HL-60/S4 treated with retinoic acid at 250 ng/mL for 4 days and 3 days (cell line): ENCODE results near the gene P2RX6.

Experiments used
- in situ Hi-C: fragments of 300-500 bp; cut with MboI; formaldehyde crosslinking; loops from 2 replicates; pipeline ENCODE4 v1.7.0; 2022; ENCODE audit warnings: low sequenced_read_pairs

Gene P2RX6

DNA sequence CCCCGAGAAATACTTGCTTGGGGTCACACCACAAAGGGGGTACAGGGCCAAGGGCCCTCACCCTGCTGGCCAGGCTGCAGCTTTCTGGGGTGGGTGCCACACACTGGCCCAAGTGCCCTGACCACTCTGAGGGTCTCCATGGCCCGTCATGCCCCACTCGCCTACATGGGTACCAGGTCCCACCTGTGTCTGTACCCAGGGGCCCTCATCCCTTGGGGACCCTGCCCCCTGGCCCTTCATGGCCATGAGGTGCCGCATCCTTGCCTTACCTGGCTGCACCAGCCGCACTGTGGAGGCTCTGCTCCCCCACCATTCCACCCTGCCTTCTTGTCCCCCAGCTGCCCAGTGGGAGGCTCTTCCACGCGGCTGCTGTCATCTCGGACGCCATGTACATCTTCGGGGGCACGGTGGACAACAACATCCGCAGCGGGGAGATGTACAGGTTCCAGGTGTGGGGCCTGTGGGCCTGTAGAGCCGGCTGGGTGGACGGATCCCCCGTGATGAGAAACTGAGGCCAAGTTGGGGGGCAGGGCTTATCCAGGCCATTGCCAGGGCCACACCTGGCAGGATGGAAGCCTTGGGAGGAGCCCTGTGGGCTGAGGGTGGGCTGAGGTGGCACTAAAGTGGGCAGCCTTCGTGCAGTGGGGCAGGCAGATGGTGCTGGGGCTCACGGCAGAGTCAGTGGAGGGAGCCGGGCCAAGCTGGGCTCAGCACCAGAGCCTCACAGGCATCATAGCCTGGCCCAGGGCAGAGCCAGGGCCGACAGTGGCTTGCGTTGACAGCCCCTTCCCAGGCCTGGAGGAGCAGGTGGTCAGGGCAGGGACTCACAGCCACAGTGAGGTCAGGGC is 22.3 kb upstream of the P2RX6 start:
- in situ Hi-C loops = loop anchor here (25.0 kb wide), 1 partner anchor 645 kb away; the partner anchor contains the start of genes CCDC116, SDF2L1 and YDJC

GRCh38 chr22:20993304-20994127 is 21.4 kb upstream of the P2RX6 start:
- in situ Hi-C loops = loop anchor here (25.0 kb wide), 1 partner anchor 644 kb away; the partner anchor contains the start of genes CCDC116, SDF2L1 and YDJC

DNA sequence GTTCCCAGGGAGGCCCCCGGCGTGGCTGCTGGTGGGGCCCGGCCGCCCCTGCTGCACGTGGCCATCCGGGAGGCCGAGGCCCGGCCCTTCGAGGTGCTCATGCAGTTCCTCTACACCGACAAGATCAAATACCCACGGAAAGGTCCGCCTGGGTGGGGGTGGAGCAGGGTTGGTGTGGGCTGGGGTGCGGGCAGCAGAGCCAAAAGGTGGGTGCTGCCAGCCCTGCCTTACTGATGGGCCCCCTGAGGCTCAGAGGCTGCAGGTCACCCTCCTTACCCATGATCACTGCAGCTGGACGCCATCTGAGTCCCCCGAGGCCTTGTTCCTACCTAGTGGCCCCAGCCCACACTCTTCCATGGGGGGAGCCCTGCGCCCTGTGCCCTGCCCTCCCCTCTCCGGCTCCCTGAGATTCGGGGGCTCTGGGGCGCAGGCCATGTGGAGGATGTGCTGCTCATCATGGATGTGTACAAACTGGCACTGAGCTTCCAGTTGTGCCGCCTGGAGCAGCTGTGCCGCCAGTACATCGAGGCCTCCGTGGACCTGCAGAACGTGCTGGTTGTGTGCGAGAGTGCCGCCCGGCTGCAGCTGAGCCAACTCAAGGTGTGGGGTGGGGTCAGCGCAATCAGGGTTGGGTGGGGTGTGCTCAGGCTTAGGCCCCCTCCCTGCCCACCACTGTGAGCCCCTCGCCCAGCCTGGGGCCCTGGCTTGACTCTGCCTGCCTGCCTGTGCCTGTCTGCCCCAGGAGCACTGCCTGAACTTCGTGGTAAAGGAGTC is 20.6 kb upstream of the P2RX6 start:
- in situ Hi-C loops = loop anchor here (25.0 kb wide), 1 partner anchor 643 kb away; the partner anchor contains the start of genes CCDC116, SDF2L1 and YDJC

- in situ Hi-C loops = loop anchor here (25.0 kb wide), 1 partner anchor 642 kb away; the partner anchor contains the start of genes CCDC116, SDF2L1 and YDJC
These were observed 20.1 kb upstream of the P2RX6 start for GRCh38 chr22:20994902-20995241.

GRCh38 chr22:20995329-20996030 is 19.5 kb upstream of the P2RX6 start:
- in situ Hi-C loops = loop anchor here (25.0 kb wide), 1 partner anchor 642 kb away; the partner anchor contains the start of genes CCDC116, SDF2L1 and YDJC

DNA sequence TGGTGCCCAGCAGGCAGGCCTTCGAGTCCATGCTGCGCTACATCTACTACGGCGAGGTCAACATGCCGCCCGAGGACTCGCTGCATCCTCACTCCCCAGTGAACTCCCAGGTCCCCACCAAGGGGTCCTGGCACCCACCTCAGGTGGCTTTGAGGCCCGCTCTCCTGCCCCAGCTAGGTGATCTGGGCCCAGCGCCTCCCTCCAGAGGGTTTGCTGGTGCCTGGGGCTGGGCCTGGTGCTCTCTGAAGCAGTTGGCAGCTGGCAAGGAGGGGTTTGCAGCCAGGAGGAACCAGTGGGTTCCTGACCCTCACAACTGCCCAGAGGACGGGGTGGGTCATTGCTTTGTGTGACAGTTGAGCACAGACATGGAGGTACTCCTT is 18.9 kb upstream of the P2RX6 start:
- in situ Hi-C loops = loop anchor here (25.0 kb wide), 1 partner anchor 641 kb away; the partner anchor contains the start of genes CCDC116, SDF2L1 and YDJC

DNA sequence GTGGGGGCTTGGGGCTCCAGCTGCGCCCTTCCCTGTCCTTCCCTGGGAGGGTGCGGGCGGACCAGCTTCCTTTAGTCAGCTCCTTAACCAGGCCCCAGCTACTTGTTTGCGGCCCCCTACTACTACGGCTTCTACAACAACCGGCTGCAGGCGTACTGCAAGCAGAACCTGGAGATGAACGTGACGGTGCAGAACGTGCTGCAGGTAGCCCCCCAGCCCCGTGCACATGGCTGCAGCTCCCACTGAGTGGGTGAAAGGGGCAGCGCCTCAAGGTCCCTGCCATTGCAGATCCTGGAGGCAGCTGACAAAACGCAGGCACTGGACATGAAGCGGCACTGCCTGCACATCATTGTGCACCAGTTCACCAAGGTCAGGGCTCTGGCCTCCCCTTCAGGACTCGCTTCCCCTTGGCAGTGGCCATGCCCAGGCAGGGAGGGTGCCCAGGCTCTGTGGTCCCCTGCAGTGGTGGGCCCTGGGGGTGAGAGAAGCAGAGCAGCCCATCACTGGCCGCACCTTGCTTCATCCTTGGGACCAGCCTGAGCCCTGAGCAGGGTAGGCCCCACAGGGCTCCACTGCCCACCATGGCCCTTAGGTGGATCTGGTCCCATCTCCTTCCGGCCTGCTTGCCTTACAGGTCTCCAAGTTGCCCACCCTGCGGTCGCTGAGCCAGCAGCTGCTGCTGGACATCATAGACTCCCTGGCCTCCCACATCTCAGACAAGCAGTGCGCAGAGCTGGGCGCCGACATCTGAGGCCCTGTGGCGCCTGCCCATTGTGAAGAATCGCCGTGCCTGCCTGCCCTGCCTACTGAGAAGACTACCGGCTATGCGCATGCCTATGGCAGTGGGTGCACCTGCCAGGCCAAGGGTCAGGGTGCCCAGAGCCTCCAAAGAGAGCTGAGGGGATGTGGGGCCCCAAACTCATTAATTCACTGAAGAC is 18.1 kb upstream of the P2RX6 start:
- in situ Hi-C loops = loop anchor here (25.0 kb wide), 1 partner anchor 640 kb away; the partner anchor contains the start of genes CCDC116, SDF2L1 and YDJC

- in situ Hi-C loops = loop anchor here (25.0 kb wide), 1 partner anchor 640 kb away; the partner anchor contains the start of genes CCDC116, SDF2L1 and YDJC
These were observed 17.3 kb upstream of the P2RX6 start for GRCh38 chr22:20997536-20998257.

GRCh38 chr22:20998411-20999336 is 16.3 kb upstream of the P2RX6 start:
- in situ Hi-C loops = loop anchor here (25.0 kb wide), 1 partner anchor 639 kb away; the partner anchor contains the start of genes CCDC116, SDF2L1 and YDJC

DNA sequence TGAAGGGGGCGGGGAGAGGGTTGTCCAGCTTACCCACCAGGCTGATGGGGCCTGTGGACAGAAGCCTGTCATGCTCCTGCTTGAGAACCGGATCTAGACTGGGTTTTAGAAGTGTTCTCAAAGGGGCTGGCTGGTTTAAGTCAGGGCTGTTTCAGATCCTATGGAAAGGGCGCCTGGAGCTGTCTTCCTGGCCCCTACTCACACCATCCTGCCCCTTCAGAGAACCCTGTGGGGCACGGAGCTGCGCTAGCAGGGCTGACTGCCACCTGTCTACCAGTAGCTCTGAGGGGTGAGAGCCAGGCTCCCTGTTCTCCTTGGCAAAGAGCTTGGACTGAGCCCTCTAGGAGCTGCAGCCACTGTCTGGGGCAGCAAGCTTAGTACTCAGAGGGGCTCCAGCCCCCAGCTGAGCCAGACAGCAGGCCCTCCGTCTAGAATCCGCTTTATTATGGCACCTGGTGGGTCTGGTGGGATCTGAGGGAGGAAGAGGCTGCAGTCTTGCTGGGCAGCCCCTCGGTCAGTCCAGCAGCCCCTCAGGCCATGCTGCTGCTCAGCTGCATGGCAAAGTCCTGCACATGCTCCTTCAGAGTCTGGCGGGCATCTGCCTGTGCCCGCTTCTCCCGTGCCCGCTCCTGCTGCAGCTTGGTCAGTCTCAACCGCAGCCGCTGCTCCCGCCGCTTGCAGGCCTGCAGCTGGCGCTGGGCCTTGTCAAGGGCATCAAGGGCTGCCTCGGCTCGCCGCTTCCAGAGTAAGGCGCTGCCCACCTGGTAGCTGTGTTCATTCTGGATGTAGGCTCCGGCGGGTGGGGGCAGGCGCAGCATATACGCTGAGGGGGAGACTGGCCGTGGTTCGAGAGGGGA is 15.4 kb upstream of the P2RX6 start:
- in situ Hi-C loops = loop anchor here (10.0 to 25.0 kb wide), 2 partner anchors 55 to 638 kb away; partner anchors contain the start of genes CCDC116, SDF2L1 and YDJC

DNA sequence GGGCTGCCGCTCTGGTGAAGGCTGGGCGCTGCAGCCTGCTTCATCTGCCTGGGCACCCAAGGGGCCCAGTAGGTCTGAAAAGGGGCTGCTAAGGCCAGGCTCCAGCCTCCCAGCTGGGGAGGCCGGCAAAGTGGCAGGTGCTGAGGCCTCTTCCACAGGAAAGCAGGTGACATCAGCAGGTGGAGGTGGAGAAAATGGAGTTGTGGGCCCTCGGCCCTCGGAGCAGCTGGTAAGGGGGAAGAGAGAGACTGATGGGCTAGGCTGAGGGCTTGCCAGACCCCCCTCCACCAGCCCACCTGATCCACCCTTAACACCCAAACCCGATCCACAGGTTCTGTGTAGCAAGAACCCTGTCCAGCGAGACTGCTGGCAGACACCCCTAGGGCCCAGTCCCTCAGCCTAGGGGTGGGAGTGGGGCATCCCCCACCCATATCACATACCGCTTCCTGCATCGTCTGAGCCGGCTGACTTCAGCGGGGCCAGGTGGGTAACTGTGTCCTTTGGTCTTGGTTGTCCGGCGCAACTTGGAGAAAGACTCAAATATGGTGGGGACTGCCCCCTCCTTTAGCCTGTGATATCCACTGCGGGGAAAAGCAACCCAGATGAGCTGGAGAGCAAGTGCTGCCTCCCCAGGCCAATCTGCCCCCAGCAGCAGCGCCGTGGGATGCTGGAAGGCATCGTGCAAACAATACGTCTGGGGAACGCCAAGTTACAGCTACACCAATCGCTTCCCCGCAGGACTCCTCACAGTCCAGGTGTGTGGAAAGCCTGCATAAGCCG is 14.6 kb upstream of the P2RX6 start:
- in situ Hi-C loops = loop anchor here (10.0 kb wide), 1 partner anchor 54 kb away; no protein-coding TSS in a partner anchor

- in situ Hi-C loops = loop anchor here (10.0 kb wide), 1 partner anchor 54 kb away; no protein-coding TSS in a partner anchor
These were observed 13.9 kb upstream of the P2RX6 start for GRCh38 chr22:21000987-21001600.

DNA sequence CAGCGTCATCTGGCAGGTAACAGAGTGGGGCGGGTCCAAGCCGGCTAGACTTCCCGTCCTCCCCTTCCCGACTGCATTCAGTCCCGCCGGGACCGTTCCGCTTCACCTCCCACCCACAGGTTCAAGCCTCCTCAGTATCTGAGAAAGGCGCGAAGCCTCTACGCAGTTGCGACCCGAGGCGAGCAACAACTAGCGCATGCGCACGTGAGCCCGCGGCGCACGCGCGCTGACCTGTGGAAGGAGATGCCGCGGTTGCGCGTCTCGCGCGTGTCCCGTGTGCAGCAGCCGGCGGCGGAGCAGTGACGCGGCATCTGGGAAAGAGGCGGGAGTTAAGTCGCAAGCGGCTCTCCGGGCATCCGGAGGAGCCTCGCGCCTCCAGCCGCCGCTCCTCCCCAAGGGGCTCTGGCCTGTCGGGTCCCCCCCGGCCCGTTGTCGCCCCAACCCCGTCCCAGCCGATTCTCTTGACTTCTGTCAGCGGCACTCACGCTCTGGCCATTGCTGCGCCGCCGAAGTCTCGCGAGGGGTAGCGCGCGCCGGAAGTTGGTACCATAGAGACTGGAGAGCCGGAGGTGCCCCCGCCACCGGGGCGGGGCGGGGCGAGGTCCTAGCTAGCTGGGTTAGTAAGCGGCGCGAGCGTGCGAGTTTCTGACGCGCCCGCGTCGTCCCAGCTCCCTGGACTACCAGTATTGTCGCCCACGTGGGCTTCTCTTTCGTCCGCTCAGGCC is 13.2 kb upstream of the P2RX6 start, which contains the start of gene THAP7:
TSS of gene THAP7 (minus strand) at position 518 of the 725 bp plus-strand sequence. CDS start at position 311, 207 bp downstream.
- in situ Hi-C loops = loop anchor here (10.0 kb wide), 1 partner anchor 53 kb away; no protein-coding TSS in a partner anchor

DNA sequence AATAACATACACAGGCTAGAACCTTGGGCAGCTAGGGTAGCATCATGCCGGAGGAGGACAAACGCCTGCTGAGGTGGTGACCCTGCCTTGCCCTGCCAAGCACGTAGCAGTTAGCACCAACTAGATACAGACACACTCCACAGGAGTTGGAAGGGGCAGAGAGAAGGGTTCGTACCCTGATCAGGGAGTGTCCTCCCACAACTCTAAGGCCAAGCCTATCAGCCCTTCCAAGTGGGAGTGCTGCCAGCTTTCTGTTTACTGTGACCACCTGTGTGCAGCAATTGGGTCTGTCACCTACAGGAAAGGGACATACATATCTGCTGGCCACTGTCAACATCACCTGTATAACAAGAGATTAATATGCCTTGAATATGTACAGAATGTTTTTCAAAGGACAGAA is 11.2 kb upstream of the P2RX6 start:
- in situ Hi-C loops = loop anchor here (10.0 kb wide), 1 partner anchor 51 kb away; no protein-coding TSS in a partner anchor
